Measurements from ENCODE around the gene TMEM123. TPM values are rescaled to one million over a fixed set of nuclear protein-coding genes. Genes with fewer than 3 reads are reported as not detected.
"Not testable (repeated sequence)": the region's sequence is repeated elsewhere in the genome, so short reads cannot be mapped to it uniquely, and the experiment has no call there.

The TMEM123 gene
- total and polyA plus RNA-seq, 2 of the 4 experiments (the other 2 are of a cell fraction): 96.9 to 127 TPM

DNA sequence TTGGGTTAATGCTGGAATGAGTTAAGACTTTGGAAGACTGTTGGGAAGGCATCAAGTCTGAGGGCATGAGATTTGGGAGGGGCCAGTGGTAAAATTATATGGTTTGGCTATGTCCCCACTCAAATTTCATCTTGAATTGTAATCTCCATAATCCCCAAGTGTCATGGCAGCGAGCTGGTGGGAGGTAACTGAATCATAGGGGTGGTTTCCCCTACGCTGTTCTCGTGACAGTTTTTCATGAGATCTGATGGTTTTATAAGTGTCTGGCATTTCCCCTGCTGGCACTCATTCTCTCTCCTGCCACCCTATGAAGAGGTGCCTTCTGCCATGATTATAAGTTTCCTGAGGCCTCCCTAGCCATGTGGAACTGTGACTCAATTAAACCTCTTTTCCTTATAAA is 19.0 kb downstream of the TMEM123 start:
- intact Hi-C loops (cut with micrococcal nuclease); H2BK20ac ChIP-seq (ENCODE audit: low read depth, low read length); H2BK120ac ChIP-seq (ENCODE audit: low read depth, low read length); H3K56ac ChIP-seq (ENCODE audit: extremely low read depth, insufficient read depth, low read length); POLR2A ChIA-PET (ENCODE audit: unreplicated experiment); H3K14ac ChIP-seq (replicated peaks; ENCODE audit: low read depth, low read length); DNase-seq; H2BK5ac ChIP-seq (ENCODE audit: low read depth, low read length, poor library complexity, severe bottlenecking); H3K23ac ChIP-seq (ENCODE audit: low read depth, low read length); CTCF ChIA-PET; H2BK15ac ChIP-seq (ENCODE audit: low read depth, low read length); ATAC-seq (ENCODE audit: low read depth); H3K18ac ChIP-seq (ENCODE audit: low read depth, low read length); H3K27me3 ChIP-seq (ENCODE audit: control insufficient read depth, insufficient read depth, low read length); H4K5ac ChIP-seq (ENCODE audit: low read depth, low read length); H3K4me2 ChIP-seq (ENCODE audit: low read depth, low read length); H3K9me3 ChIP-seq (ENCODE audit: control insufficient read depth, insufficient read depth, low read length); H4K91ac ChIP-seq (ENCODE audit: insufficient read depth, low read depth, low read length); H3K9ac ChIP-seq (ENCODE audit: low read depth, low read length); H3K4me3 ChIP-seq (ENCODE audit: insufficient read depth, low read depth, low read length); H2AK9ac ChIP-seq (replicated peaks; ENCODE audit: low read depth, low read length, poor library complexity); H3K4ac ChIP-seq (ENCODE audit: low read depth, low read length); H2AFZ ChIP-seq (replicated peaks; ENCODE audit: low read length, poor library complexity); in situ Hi-C loops (cut with MboI; ENCODE audit: low sequenced_read_pairs); dilution Hi-C loops (cut with HindIII; ENCODE audit: low sequenced_read_pairs, unreplicated experiment); BruUV-seq (replicated peaks); H4K8ac ChIP-seq (ENCODE audit: low read depth in 2 of 2, low read length in 2 of 2); H2AK5ac ChIP-seq (ENCODE audit: low read depth, low read length); H3K27ac ChIP-seq (ENCODE audit: insufficient read depth, low read length); H3K36me3 ChIP-seq (ENCODE audit: control insufficient read depth, insufficient read depth, low read length): not testable (repeated sequence)
- Histone ChIP-seq H3K9me1 (ENCODE audit: insufficient read depth, low read length) (peaks cover 12% of the 10 kb centered on the region), H3K79me1 (ENCODE audit: low read depth in 1 of 2, low read length in 2 of 2) (peaks cover 36 to 79% of the 10 kb centered on the region in 2 experiments), H4K20me1 (ENCODE audit: insufficient read depth, low read length) (peaks cover 18% of the 10 kb centered on the region), H3K4me1 (ENCODE audit: control insufficient read depth, insufficient read depth, low read length) (peaks cover 12% of the 10 kb centered on the region)
- no CpG with 5 or more reads among the region's 3 CpGs for WGBS, 2 experiments (ENCODE audit: extremely low coverage in 2 of 2, insufficient read length in 1 of 2)

DNA sequence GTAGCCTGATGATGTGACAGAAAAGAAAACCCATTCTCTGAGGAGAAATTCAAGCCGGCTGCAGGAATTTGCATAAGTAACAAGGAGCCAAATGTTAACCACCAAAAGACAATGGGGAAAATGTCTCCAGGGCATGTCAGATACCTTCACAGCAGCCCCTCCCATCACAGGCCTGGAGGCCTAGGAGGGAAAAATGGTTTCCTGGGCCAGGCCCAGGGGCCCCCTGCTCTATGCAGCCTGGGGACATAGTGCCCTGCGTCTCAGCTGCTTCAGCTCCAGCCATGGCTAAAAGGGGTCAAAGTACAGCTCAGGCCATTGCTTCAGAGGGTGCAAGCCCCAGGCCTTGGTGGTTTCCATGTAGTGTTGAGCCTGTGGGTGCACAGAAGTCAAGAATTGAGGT is 20.0 kb downstream of the TMEM123 start:
- H3K9me1 ChIP-seq (ENCODE audit: insufficient read depth, low read length): peaks cover 12% of the 10 kb centered on the region
- H3K27ac ChIP-seq (ENCODE audit: insufficient read depth, low read length); H4K91ac ChIP-seq (ENCODE audit: insufficient read depth, low read depth, low read length); H2AK5ac ChIP-seq (ENCODE audit: low read depth, low read length); H3K4me3 ChIP-seq (ENCODE audit: insufficient read depth, low read depth, low read length); in situ Hi-C loops (cut with MboI; ENCODE audit: low sequenced_read_pairs); intact Hi-C loops (cut with micrococcal nuclease); H2AFZ ChIP-seq (replicated peaks; ENCODE audit: low read length, poor library complexity); H3K9me3 ChIP-seq (ENCODE audit: control insufficient read depth, insufficient read depth, low read length); POLR2A ChIA-PET (ENCODE audit: unreplicated experiment); H4K8ac ChIP-seq (ENCODE audit: low read depth in 2 of 2, low read length in 2 of 2); ATAC-seq (ENCODE audit: low read depth); H4K5ac ChIP-seq (ENCODE audit: low read depth, low read length); H3K4ac ChIP-seq (ENCODE audit: low read depth, low read length); DNase-seq; H2BK5ac ChIP-seq (ENCODE audit: low read depth, low read length, poor library complexity, severe bottlenecking); H3K9ac ChIP-seq (ENCODE audit: low read depth, low read length); H3K36me3 ChIP-seq (ENCODE audit: control insufficient read depth, insufficient read depth, low read length); H2BK120ac ChIP-seq (ENCODE audit: low read depth, low read length); H3K4me2 ChIP-seq (ENCODE audit: low read depth, low read length); H3K14ac ChIP-seq (replicated peaks; ENCODE audit: low read depth, low read length); H3K56ac ChIP-seq (ENCODE audit: extremely low read depth, insufficient read depth, low read length); H3K18ac ChIP-seq (ENCODE audit: low read depth, low read length); H3K23ac ChIP-seq (ENCODE audit: low read depth, low read length); H3K27me3 ChIP-seq (ENCODE audit: control insufficient read depth, insufficient read depth, low read length); H2BK15ac ChIP-seq (ENCODE audit: low read depth, low read length); CTCF ChIA-PET; BruUV-seq (replicated peaks); H2BK20ac ChIP-seq (ENCODE audit: low read depth, low read length); H2AK9ac ChIP-seq (replicated peaks; ENCODE audit: low read depth, low read length, poor library complexity); dilution Hi-C loops (cut with HindIII; ENCODE audit: low sequenced_read_pairs, unreplicated experiment); H3K4me1 ChIP-seq (ENCODE audit: control insufficient read depth, insufficient read depth, low read length): not testable (repeated sequence)
- peaks cover 32 to 70% of the 10 kb centered on the region in 2 experiments for H3K79me1 ChIP-seq (ENCODE audit: low read depth in 1 of 2, low read length in 2 of 2)
- WGBS, 2 experiments (ENCODE audit: extremely low coverage in 2 of 2, insufficient read length in 1 of 2): 100% methylated on average over 1 of the region's 2 CpGs; no CpG with 5 or more reads in 1 of the 2 experiments
- peaks cover 18% of the 10 kb centered on the region for H4K20me1 ChIP-seq (ENCODE audit: insufficient read depth, low read length)
